ENCODE results near the gene TEX14. TPM values are rescaled to one million over a fixed set of nuclear protein-coding genes. Genes with fewer than 3 reads are reported as not detected.

TEX14 gene
- total RNA-seq, 1 donor from 2014 or later: not detected

GRCh38 chr17:58615768-58616659 is 75.8 kb downstream of the TEX14 start:
- intact Hi-C loops (cut with DNase I): no loop called here
- no peak for DNase-seq (ENCODE audit: extremely low spot score in 2 of 2)
- no peaks in the 10 kb centered on the region for H3K4me1 ChIP-seq
- no peak overlapping the region for H3K27ac ChIP-seq
- no peaks in the 10 kb centered on the region for H3K9me3 ChIP-seq
- no peaks in the 10 kb centered on the region for H3K27me3 ChIP-seq
- TF ChIP-seq, protein P1, sequence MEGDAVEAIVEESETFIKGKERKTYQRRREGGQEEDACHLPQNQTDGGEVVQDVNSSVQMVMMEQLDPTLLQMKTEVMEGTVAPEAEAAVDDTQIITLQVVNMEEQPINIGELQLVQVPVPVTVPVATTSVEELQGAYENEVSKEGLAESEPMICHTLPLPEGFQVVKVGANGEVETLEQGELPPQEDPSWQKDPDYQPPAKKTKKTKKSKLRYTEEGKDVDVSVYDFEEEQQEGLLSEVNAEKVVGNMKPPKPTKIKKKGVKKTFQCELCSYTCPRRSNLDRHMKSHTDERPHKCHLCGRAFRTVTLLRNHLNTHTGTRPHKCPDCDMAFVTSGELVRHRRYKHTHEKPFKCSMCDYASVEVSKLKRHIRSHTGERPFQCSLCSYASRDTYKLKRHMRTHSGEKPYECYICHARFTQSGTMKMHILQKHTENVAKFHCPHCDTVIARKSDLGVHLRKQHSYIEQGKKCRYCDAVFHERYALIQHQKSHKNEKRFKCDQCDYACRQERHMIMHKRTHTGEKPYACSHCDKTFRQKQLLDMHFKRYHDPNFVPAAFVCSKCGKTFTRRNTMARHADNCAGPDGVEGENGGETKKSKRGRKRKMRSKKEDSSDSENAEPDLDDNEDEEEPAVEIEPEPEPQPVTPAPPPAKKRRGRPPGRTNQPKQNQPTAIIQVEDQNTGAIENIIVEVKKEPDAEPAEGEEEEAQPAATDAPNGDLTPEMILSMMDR (IDR thresholded peaks at IDR 0.05): no peak
- TF ChIP-seq POLR2A (IDR thresholded peaks at IDR 0.05) (no peak), POLR2AphosphoS5 (IDR thresholded peaks at IDR 0.05; ENCODE audit: insufficient read depth in 1 of 2, low read depth in 1 of 2) (no peak)
- H3K36me3 ChIP-seq: no peaks in the 10 kb centered on the region
- no peak overlapping the region for H3K4me3 ChIP-seq

DNA sequence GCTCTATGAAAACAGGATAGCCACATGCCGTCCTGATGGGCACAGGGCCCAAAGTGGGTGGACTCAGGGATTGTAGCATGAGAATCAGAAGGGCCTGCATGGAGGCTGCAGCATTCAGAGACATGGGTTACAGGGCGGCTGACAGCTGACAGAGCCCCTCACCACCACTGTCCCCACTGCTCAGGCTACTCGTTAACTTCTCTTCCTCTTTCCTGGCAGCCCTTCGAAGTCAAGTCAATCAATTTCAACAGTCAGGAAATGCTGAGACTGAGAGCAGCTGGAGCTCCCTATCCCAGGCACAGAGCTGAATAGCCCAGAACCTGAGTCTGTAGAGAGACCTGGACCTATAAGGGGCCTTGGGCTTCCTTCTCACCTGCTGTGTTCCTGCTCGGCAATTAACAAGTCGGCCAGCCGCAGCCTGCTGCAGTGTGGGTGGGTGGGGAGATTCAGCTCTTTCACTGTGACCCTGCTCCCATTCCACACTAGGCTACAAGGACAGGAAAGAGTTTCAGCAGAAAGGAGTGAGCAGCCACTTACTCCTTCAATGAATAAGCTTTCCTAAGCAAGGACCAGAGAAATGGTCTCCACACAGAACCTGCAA is 76.9 kb downstream of the TEX14 start:
- Histone ChIP-seq H3K27me3 (no peaks in the 10 kb centered on the region), H3K27ac (no peak overlapping the region), H3K4me1 (no peaks in the 10 kb centered on the region), H3K36me3 (no peaks in the 10 kb centered on the region), H3K4me3 (no peak overlapping the region), H3K9me3 (no peaks in the 10 kb centered on the region)
- TF ChIP-seq, protein P1 (IDR thresholded peaks at IDR 0.05): no peak
- TF ChIP-seq POLR2A (IDR thresholded peaks at IDR 0.05) (no peak), POLR2AphosphoS5 (IDR thresholded peaks at IDR 0.05; ENCODE audit: insufficient read depth in 1 of 2, low read depth in 1 of 2) (no peak)
- no peak for DNase-seq (ENCODE audit: extremely low spot score in 2 of 2)
- intact Hi-C loops (cut with DNase I): no loop called here

DNA sequence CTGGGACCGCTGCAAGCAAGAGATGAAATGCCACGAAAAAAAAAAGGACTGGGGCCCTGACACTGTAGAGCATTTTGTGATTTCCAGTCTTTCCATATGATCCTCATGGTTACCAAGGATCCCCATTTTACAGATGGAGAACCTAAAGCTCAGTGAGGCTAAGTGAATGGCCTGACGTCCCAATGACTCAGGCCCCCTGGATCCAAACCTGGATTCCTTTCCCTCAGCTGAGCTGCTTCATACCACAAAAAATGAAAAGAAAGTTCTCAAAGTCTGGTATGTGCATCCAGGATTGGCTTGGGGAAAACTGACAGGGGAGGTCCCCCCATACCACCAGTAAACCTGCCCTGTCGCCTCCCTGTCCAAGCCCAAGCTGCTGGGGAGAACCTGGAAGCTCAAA is 80.5 kb downstream of the TEX14 start:
- no peak overlapping the region for H3K27ac ChIP-seq
- H3K36me3 ChIP-seq: no peaks in the 10 kb centered on the region
- intact Hi-C loops (cut with DNase I): no loop called here
- no peak for DNase-seq (ENCODE audit: extremely low spot score in 2 of 2)
- no peaks in the 10 kb centered on the region for H3K9me3 ChIP-seq
- H3K27me3 ChIP-seq: no peaks in the 10 kb centered on the region
- no peak overlapping the region for H3K4me3 ChIP-seq
- TF ChIP-seq POLR2A (IDR thresholded peaks at IDR 0.05) (no peak), POLR2AphosphoS5 (IDR thresholded peaks at IDR 0.05; ENCODE audit: insufficient read depth in 1 of 2, low read depth in 1 of 2) (no peak)
- TF ChIP-seq, protein P1 (IDR thresholded peaks at IDR 0.05): no peak
- H3K4me1 ChIP-seq: no peaks in the 10 kb centered on the region

DNA sequence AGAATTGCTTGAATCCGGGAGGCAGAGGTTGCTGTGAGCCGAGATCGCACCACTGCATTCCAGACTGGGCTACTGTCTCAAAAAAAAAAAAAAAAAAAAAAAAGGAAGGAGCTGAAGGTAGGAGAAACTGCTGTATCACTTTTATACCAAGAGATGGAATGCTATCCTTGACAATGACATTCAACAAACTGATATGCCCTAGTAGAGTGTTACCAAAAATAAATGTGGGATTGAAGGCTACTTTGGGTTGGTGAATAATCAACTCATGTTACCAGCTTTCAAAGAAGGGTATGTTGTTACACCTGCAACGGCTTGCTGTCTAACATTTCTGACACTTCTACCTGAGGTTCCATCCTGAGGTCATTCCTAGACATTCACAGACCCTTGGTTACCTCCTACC is 84.9 kb downstream of the TEX14 start:
- Histone ChIP-seq H3K36me3 (no peaks in the 10 kb centered on the region), H3K27me3 (no peaks in the 10 kb centered on the region), H3K9me3 (no peaks in the 10 kb centered on the region), H3K4me3 (no peak overlapping the region), H3K27ac (no peak overlapping the region), H3K4me1 (no peaks in the 10 kb centered on the region)
- intact Hi-C loops (cut with DNase I): no loop called here
- no peak for DNase-seq (ENCODE audit: extremely low spot score in 2 of 2)
- TF ChIP-seq, protein P1 (IDR thresholded peaks at IDR 0.05): no peak
- TF ChIP-seq POLR2A (IDR thresholded peaks at IDR 0.05) (no peak), POLR2AphosphoS5 (IDR thresholded peaks at IDR 0.05; ENCODE audit: insufficient read depth in 1 of 2, low read depth in 1 of 2) (no peak)

DNA sequence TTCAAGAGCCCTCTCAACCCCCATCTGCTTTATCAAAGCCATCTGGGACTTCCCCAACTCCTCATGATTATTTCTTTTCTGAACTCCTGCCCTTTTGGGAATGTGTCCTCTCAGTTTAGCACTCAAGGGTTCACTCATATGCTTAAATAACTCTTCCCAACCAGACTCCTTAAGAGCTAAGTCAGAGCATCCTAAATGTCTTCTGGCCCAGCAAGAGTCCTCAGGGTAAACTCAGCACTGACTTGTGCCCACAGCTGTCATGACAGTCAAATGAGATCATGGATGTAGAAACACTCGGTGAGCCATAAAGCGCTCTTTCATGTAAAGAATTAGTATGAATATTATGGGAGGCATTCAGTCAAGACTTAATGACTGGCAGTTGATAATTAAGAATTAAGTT is 85.9 kb downstream of the TEX14 start:
- Histone ChIP-seq H3K4me3 (no peak overlapping the region), H3K27ac (no peak overlapping the region), H3K27me3 (no peaks in the 10 kb centered on the region), H3K9me3 (no peaks in the 10 kb centered on the region), H3K36me3 (no peaks in the 10 kb centered on the region), H3K4me1 (no peaks in the 10 kb centered on the region)
- DNase-seq (ENCODE audit: extremely low spot score in 2 of 2): no peak
- intact Hi-C loops (cut with DNase I): no loop called here
- TF ChIP-seq, protein P1 (IDR thresholded peaks at IDR 0.05): no peak
- TF ChIP-seq POLR2AphosphoS5 (IDR thresholded peaks at IDR 0.05; ENCODE audit: insufficient read depth in 1 of 2, low read depth in 1 of 2) (no peak), POLR2A (IDR thresholded peaks at IDR 0.05) (no peak)
